HepG2 (cell line): Measurements from ENCODE around the gene MTCL1. TPM values are rescaled to one million over a fixed set of nuclear protein-coding genes. Genes with fewer than 3 reads are reported as not detected.

Experiments used
- ATAC-seq: fragments of 200-7000 bp; cut with Tn5 transposase; 3 replicates; pipeline ENCODE4 v1.9.1; 2020; ENCODE audit warnings: mild to moderate bottlenecking, moderate library complexity
- BruUV-seq: library from RNA; stranded (reverse); fragments of 400-500 nt; replicated peaks from 2 replicates; lab custom pipeline; 2021; lab: Mats Ljungman, UMichigan
- CTCF ChIA-PET: fragments of 300-600 bp; formaldehyde crosslinking; extraction: SDS; loops from one replicate; lab custom pipeline; 2021; ENCODE audit warnings: low total read pairs, inconsistent platforms, low intra/inter-chr PET ratio; lab: Yijun Ruan, JAX
- POLR2A ChIA-PET: fragments of 350-600 bp; sonication (Branson Sonifier 250); formaldehyde crosslinking; loops from one replicate; lab custom pipeline; 2020; ENCODE audit warnings: antibody characterized with exemption, inconsistent platforms; lab: Yijun Ruan, JAX
- DNase-seq: peaks from one replicate; pipeline ENCODE4 v3.0.0-alpha.2; 2015; ENCODE audit warnings: low spot score
- FAIRE-seq: peaks from 3 replicates; lab custom pipeline; 2011; peaks lifted over from hg19 to GRCh38; lab: Jason Lieb, UNC
- H2AFZ ChIP-seq: one replicate; pipeline ENCODE4 v1.6.1; 2011; ENCODE audit warnings: low read length, inconsistent platforms
- H3K27ac ChIP-seq: fragments of 300-600 bp; 3 replicates; pipeline ENCODE4 v1.8.0; 2011; ENCODE audit warnings: mixed run types, mild to moderate bottlenecking, mixed read lengths, low read length, inconsistent platforms; ENCODE audit not compliant: insufficient read depth; ENCODE audit errors: extremely low read length
- H3K27me3 ChIP-seq, 2 experiments: fragments of 200-600 bp in 1 of 2; 2 replicates in 1 of 2; 3 replicates in 1 of 2; pipeline versions ENCODE4 v1.6.0 to v1.8.0; 2011; ENCODE audit warnings: low read length in 2 of 2, mild to moderate bottlenecking in 2 of 2, moderate library complexity in 2 of 2, inconsistent platforms in 1 of 2; ENCODE audit not compliant: insufficient read depth in 2 of 2, control insufficient read depth in 1 of 2
- H3K36me3 ChIP-seq, 2 experiments: fragments of 200-600 bp in 1 of 2; replicated peaks in 1 of 2; 2 replicates in 1 of 2; 3 replicates in 1 of 2; pipeline versions ENCODE4 v1.5.1 to v1.8.0; 2011; ENCODE audit warnings: low read length in 2 of 2, inconsistent platforms in 1 of 2; ENCODE audit not compliant: insufficient read depth in 2 of 2, control insufficient read depth in 1 of 2
- H3K4me1 ChIP-seq: 2 replicates; pipeline ENCODE4 v1.5.1; 2012; ENCODE audit warnings: low read length, inconsistent platforms; ENCODE audit not compliant: insufficient read depth
- H3K4me2 ChIP-seq: 2 replicates; pipeline ENCODE4 v1.6.0; 2011; ENCODE audit warnings: low read depth, low read length, inconsistent platforms
- H3K4me3 ChIP-seq, 3 experiments: fragments of 200-600 bp in 1 of 3; sonication (generic), shearing (Covaris generic) in 1 of 3; replicated peaks in 1 of 3; 2 replicates each; pipeline ENCODE4 v1.5.1; 2011 to 2016; ENCODE audit warnings: low read length in 3 of 3, inconsistent platforms in 2 of 3, low read depth in 2 of 3, mild to moderate bottlenecking in 2 of 3, control low read depth in 1 of 3, mixed read lengths in 1 of 3; ENCODE audit not compliant: insufficient read depth in 1 of 3
- H3K79me2 ChIP-seq: one replicate; pipeline ENCODE4 v1.6.1; 2011; ENCODE audit warnings: low read length, inconsistent platforms; ENCODE audit not compliant: insufficient read depth
- H3K9ac ChIP-seq: 2 replicates; pipeline ENCODE4 v1.6.0; 2011; ENCODE audit warnings: mild to moderate bottlenecking, low read depth, low read length, inconsistent platforms; ENCODE audit not compliant: insufficient read depth
- H3K9me3 ChIP-seq: 2 replicates; pipeline ENCODE4 v1.5.1; 2012; ENCODE audit warnings: mild to moderate bottlenecking, low read length
- H4K20me1 ChIP-seq: 2 replicates; pipeline ENCODE4 v1.6.0; 2011; ENCODE audit warnings: inconsistent platforms, mild to moderate bottlenecking, low read length, moderate library complexity; ENCODE audit not compliant: insufficient read depth
- ARHGAP35 ChIP-seq: sonication (generic); formaldehyde crosslinking; IDR thresholded peaks from 2 replicates; pipeline ENCODE4 v1.9.0; 2022; ENCODE audit warnings: mild to moderate bottlenecking, inconsistent platforms, moderate library complexity, missing genetic modification reagents, borderline replicate concordance
- ARNTL ChIP-seq: sonication (generic); formaldehyde crosslinking; IDR thresholded peaks from 2 replicates; pipeline ENCODE4 v1.4.0; 2020; ENCODE audit warnings: mild to moderate bottlenecking, missing genetic modification reagents
- CBX2 ChIP-seq, 2 experiments: fragments of 200-600 bp in 1 of 2; sonication (generic); formaldehyde crosslinking in 1 of 2; IDR thresholded peaks; 2 replicates each; pipeline versions ENCODE4 v1.7.0 to v1.8.1; 2018 to 2022; ENCODE audit warnings: low read depth in 2 of 2, low read length in 1 of 2, mild to moderate bottlenecking in 1 of 2, missing genetic modification reagents in 1 of 2
- CBX5 ChIP-seq: sonication (generic); formaldehyde crosslinking; IDR thresholded peaks from 2 replicates; pipeline ENCODE4 v1.4.0; 2020; ENCODE audit warnings: missing genetic modification reagents, borderline replicate concordance
- CENPT ChIP-seq: sonication (generic); formaldehyde crosslinking; IDR thresholded peaks from 2 replicates; pipeline ENCODE4 v1.8.0; 2022; ENCODE audit warnings: low read depth, mild to moderate bottlenecking, moderate library complexity, missing genetic modification reagents
- CSRNP2 ChIP-seq: sonication (generic); formaldehyde crosslinking; conservative IDR thresholded peaks from 2 replicates; pipeline ENCODE4 v1.8.0; 2022; ENCODE audit warnings: low read depth, missing genetic modification reagents
- GLMP ChIP-seq: sonication (generic); formaldehyde crosslinking; IDR thresholded peaks from 2 replicates; pipeline ENCODE4 v1.9.0; 2021; ENCODE audit warnings: missing genetic modification reagents, mild to moderate bottlenecking, borderline replicate concordance
- HDAC2 ChIP-seq: sonication (generic); formaldehyde crosslinking; IDR thresholded peaks from 2 replicates; pipeline ENCODE4 v1.4.0; 2020; ENCODE audit warnings: missing genetic modification reagents
- KDM4B ChIP-seq: sonication (generic); formaldehyde crosslinking; IDR thresholded peaks from 2 replicates; pipeline ENCODE4 v1.4.0; 2020; ENCODE audit warnings: missing genetic modification reagents
- PITX1 ChIP-seq: sonication (generic); formaldehyde crosslinking; IDR thresholded peaks from 2 replicates; pipeline ENCODE4 v1.5.1; 2020; ENCODE audit warnings: mild to moderate bottlenecking, missing genetic modification reagents
- SATB2 ChIP-seq: sonication (generic); formaldehyde crosslinking; IDR thresholded peaks from 2 replicates; pipeline ENCODE4 v1.5.0; 2020; ENCODE audit warnings: missing genetic modification reagents
- SNAPC5 ChIP-seq: sonication (generic); formaldehyde crosslinking; IDR thresholded peaks from 2 replicates; pipeline ENCODE4 v1.8.1; 2023; ENCODE audit warnings: mild to moderate bottlenecking, missing genetic modification reagents, borderline replicate concordance
- ZNF30 ChIP-seq: sonication (generic); formaldehyde crosslinking; IDR thresholded peaks from 2 replicates; pipeline ENCODE4 v1.5.0; 2020; ENCODE audit warnings: mild to moderate bottlenecking, missing genetic modification reagents
- ZNF569 ChIP-seq: sonication (generic); formaldehyde crosslinking; IDR thresholded peaks from 2 replicates; pipeline ENCODE4 v1.5.0; 2020; ENCODE audit warnings: mild to moderate bottlenecking, missing genetic modification reagents, moderate library complexity, borderline replicate concordance
- ZNF660 ChIP-seq: sonication (generic); formaldehyde crosslinking; IDR thresholded peaks from 2 replicates; pipeline ENCODE4 v1.5.1; 2020; ENCODE audit warnings: mild to moderate bottlenecking, low read depth, missing genetic modification reagents, borderline replicate concordance
- WGBS: methylation state at CpG from one replicate; pipeline ENCODE4 v1.1.6; 2017; ENCODE audit warnings: low lambda C conversion rate; 5-methylcytosine and 5-hydroxymethylcytosine counted together
- in situ Hi-C: cut with HindIII; loops from 2 replicates; pipeline ENCODE4 v1.10.0; 2017; ENCODE audit warnings: low pct_unique_long_range_greater_than_20kb; ENCODE audit not compliant: extremely low pct_ligation_motif_present
- intact Hi-C: fragments of 100-400 bp; cut with micrococcal nuclease; formaldehyde crosslinking; loops from one replicate; pipeline ENCODE4 v1.10.0; 2022; ENCODE audit not compliant: unreplicated experiment
- polyA plus RNA-seq, 8 experiments: library from polyadenylated mRNA; depleted of rRNA in 3 of 8; stranded (reverse) in 7 of 8; unstranded in 1 of 8; fragments of >200 nt; fragmentation: Illumina TruSeq in 4 of 8; extraction: Trizol in 4 of 8; gene quantifications; 2 replicates each; pipeline versions ENCODE4 v1.2.1 to v1.2.3, GENCODE V29; 2011 to 2016; ENCODE audit warnings: low read depth in 4 of 8, missing spikeins in 1 of 8, mixed read lengths in 1 of 8; ENCODE audit not compliant: insufficient read depth in 1 of 8
- total RNA-seq, 5 experiments: library from RNA; depleted of rRNA; stranded (reverse); fragments of >200 nt; fragmentation: Illumina TruSeq; extraction: Trizol; gene quantifications; 2 replicates each; pipeline ENCODE4 v1.2.3, GENCODE V29; 2016; ENCODE audit warnings: low read depth in 1 of 5
- TF ChIP-seq, protein P1 (sequence below): sonication (generic); formaldehyde crosslinking; IDR thresholded peaks from 2 replicates; pipeline ENCODE4 v1.5.1; 2020; ENCODE audit warnings: missing genetic modification reagents, mild to moderate bottlenecking, borderline replicate concordance

MTCL1 gene
- total and polyA plus RNA-seq, 2 of the 13 experiments (the other 11 are each of a cell fraction or from before 2014, with no cell fraction given): 3.1 to 3.2 TPM

GRCh38 chr18:8694891-8695290 is 10.5 kb upstream of the MTCL1 start:
- CTCF ChIA-PET: interaction anchor here (2.9 kb wide), 1 partner anchor 288 kb away, joined by 14 read pairs; no protein-coding TSS in a partner anchor
- peaks cover 0 to 9% of the 10 kb centered on the region in 2 experiments; a peak in 3 of 5 replicates for H3K27me3 ChIP-seq
- no peaks in the 10 kb centered on the region for H3K4me1 ChIP-seq
- no peak overlapping the region for H2AFZ ChIP-seq
- no TSS peak for BruUV-seq
- no peaks in the 10 kb centered on the region for H3K79me2 ChIP-seq
- in situ Hi-C loops (no loop called here), intact Hi-C loops (loop anchor here (5.0 kb wide), 1 partner anchor 187 kb away; no protein-coding TSS in a partner anchor)
- no peak overlapping the region for H3K9ac ChIP-seq
- H3K27ac ChIP-seq: no peak overlapping the region
- no peaks in the 10 kb centered on the region for H4K20me1 ChIP-seq
- H3K36me3 ChIP-seq: no peaks in the 10 kb centered on the region
- no peak overlapping the region for H3K4me3 ChIP-seq
- ATAC-seq (no peak), FAIRE-seq (no peak), DNase-seq (no peak)
- H3K4me2 ChIP-seq: no peak overlapping the region
- POLR2A ChIA-PET: no interaction called here
- 25% methylated on average over 10 of the region's 10 CpGs for WGBS
- H3K9me3 ChIP-seq: no peaks in the 10 kb centered on the region
- no peak for TF ChIP-seq ARNTL (CRISPR knock-in tag)
- no peak for TF ChIP-seq SNAPC5 (CRISPR knock-in tag)
- TF ChIP-seq ZNF660: no peak
- no peak for TF ChIP-seq PITX1 (CRISPR knock-in tag)
- TF ChIP-seq KDM4B (CRISPR knock-in tag): no peak
- no peak for TF ChIP-seq CENPT (CRISPR knock-in tag)
- no peak for TF ChIP-seq SATB2
- TF ChIP-seq ZNF30: no peak
- no peak for TF ChIP-seq CBX5 (CRISPR knock-in tag)
- no peak for TF ChIP-seq ARHGAP35 (CRISPR knock-in tag)
- TF ChIP-seq, protein P1, sequence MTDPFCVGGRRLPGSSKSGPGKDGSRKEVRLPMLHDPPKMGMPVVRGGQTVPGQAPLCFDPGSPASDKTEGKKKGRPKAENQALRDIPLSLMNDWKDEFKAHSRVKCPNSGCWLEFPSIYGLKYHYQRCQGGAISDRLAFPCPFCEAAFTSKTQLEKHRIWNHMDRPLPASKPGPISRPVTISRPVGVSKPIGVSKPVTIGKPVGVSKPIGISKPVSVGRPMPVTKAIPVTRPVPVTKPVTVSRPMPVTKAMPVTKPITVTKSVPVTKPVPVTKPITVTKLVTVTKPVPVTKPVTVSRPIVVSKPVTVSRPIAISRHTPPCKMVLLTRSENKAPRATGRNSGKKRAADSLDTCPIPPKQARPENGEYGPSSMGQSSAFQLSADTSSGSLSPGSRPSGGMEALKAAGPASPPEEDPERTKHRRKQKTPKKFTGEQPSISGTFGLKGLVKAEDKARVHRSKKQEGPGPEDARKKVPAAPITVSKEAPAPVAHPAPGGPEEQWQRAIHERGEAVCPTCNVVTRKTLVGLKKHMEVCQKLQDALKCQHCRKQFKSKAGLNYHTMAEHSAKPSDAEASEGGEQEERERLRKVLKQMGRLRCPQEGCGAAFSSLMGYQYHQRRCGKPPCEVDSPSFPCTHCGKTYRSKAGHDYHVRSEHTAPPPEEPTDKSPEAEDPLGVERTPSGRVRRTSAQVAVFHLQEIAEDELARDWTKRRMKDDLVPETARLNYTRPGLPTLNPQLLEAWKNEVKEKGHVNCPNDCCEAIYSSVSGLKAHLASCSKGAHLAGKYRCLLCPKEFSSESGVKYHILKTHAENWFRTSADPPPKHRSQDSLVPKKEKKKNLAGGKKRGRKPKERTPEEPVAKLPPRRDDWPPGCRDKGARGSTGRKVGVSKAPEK (CRISPR knock-in tag): no peak
- TF ChIP-seq ZNF569: no peak
- TF ChIP-seq HDAC2 (CRISPR knock-in tag): no peak
- no peak for TF ChIP-seq CBX2 (IDR thresholded peaks at IDR 0.05; ENCODE audit: low read depth, low read length)
- TF ChIP-seq CBX2 (CRISPR knock-in tag; IDR thresholded peaks at IDR 0.05; ENCODE audit: low read depth): no peak
- no peak for TF ChIP-seq CSRNP2
- no peak for TF ChIP-seq GLMP (CRISPR knock-in tag)
- TF ChIP-seq, all 625 proteins: peak for 0
